GM12878 (cell line): ENCODE results near the gene ZNF662. TPM values are rescaled to one million over a fixed set of nuclear protein-coding genes. Genes with fewer than 3 reads are reported as not detected.

Experiments
- ATAC-seq: fragments of 200-7000 bp; cut with Tn5 transposase; 3 replicates; pipeline ENCODE4 v1.9.1; 2020; ENCODE audit warnings: mild to moderate bottlenecking, moderate library complexity
- BruUV-seq: library from RNA; stranded (reverse); fragments of 400-500 nt; replicated peaks from 2 replicates; lab custom pipeline; 2021; lab: Mats Ljungman, UMichigan
- CTCF ChIA-PET: fragments of 300-600 bp; sonication (Branson Sonifier 250); formaldehyde crosslinking; extraction: SDS; loops from one replicate; lab custom pipeline; 2021; ENCODE audit warnings: inconsistent platforms; lab: Yijun Ruan, JAX
- POLR2A ChIA-PET: fragments of 350-600 bp; formaldehyde crosslinking; extraction: SDS; loops from one replicate; lab custom pipeline; 2021; ENCODE audit warnings: inconsistent platforms; lab: Charles Lee
- RAD21 ChIA-PET: fragments of 300-600 bp; sonication (Branson Sonifier 250); formaldehyde crosslinking; loops from one replicate; lab custom pipeline; 2023; ENCODE audit warnings: antibody characterized with exemption; ENCODE audit not compliant: unreplicated experiment; lab: Charles Lee
- SMC1A ChIA-PET: fragments of 300-600 bp; sonication (Branson Sonifier 250); formaldehyde crosslinking; loops from one replicate; lab custom pipeline; 2023; ENCODE audit not compliant: unreplicated experiment, uncharacterized antibody; lab: Charles Lee
- DNase-seq: peaks from one replicate; pipeline ENCODE4 v3.0.0-alpha.2; 2011; ENCODE audit warnings: low read depth, low spot score
- FAIRE-seq: peaks from 3 replicates; lab custom pipeline; 2011; peaks lifted over from hg19 to GRCh38; lab: Jason Lieb, UNC
- H2AFZ ChIP-seq: 2 replicates; pipeline ENCODE4 v1.6.0; 2011; ENCODE audit warnings: low read depth, low read length, control low read depth; ENCODE audit not compliant: control insufficient read depth
- H3K27ac ChIP-seq: 2 replicates; pipeline ENCODE4 v1.5.1; 2011; ENCODE audit warnings: control low read depth; ENCODE audit not compliant: control insufficient read depth, insufficient read depth
- H3K27me3 ChIP-seq, 2 experiments: replicated peaks in 1 of 2; 2 replicates each; pipeline versions ENCODE4 v1.6.0 to v1.6.1; 2011; ENCODE audit warnings: low read length in 1 of 2; ENCODE audit not compliant: control insufficient read depth in 2 of 2, insufficient read depth in 2 of 2
- H3K36me3 ChIP-seq, 2 experiments: 2 replicates each; pipeline ENCODE4 v1.5.1; 2011; ENCODE audit warnings: low read length in 1 of 2; ENCODE audit not compliant: control insufficient read depth in 2 of 2, insufficient read depth in 2 of 2
- H3K4me1 ChIP-seq: 2 replicates; pipeline ENCODE4 v1.6.1; 2011; ENCODE audit warnings: mild to moderate bottlenecking, low read length, moderate library complexity, mixed read lengths; ENCODE audit not compliant: control insufficient read depth, insufficient read depth
- H3K4me2 ChIP-seq: 2 replicates; pipeline ENCODE4 v1.6.0; 2011; ENCODE audit warnings: control low read depth; ENCODE audit not compliant: control insufficient read depth, insufficient read depth
- H3K4me3 ChIP-seq: fragments of 200-600 bp; sonication (generic); 2 replicates; pipeline ENCODE4 v1.5.1; 2016
- H3K79me2 ChIP-seq: 2 replicates; pipeline ENCODE4 v1.6.0; 2011; ENCODE audit warnings: low read length; ENCODE audit not compliant: control insufficient read depth, insufficient read depth
- H3K9ac ChIP-seq: 2 replicates; pipeline ENCODE4 v1.8.0; 2011; ENCODE audit warnings: low read length, control low read depth, mixed read lengths; ENCODE audit not compliant: control insufficient read depth, insufficient read depth
- H3K9me3 ChIP-seq: replicated peaks from 3 replicates; pipeline ENCODE4 v1.5.1; 2011; ENCODE audit warnings: mild to moderate bottlenecking, low read length; ENCODE audit not compliant: control insufficient read depth, insufficient read depth
- H4K20me1 ChIP-seq: 2 replicates; pipeline ENCODE4 v1.6.0; 2011; ENCODE audit not compliant: control insufficient read depth, insufficient read depth
- DPF2 ChIP-seq: fragments of 450-650 bp; IDR thresholded peaks from 2 replicates; pipeline ENCODE4 v1.6.1; 2017; ENCODE audit warnings: mild to moderate bottlenecking
- FOXK2 ChIP-seq: fragments of 450-650 bp; IDR thresholded peaks from 2 replicates; pipeline ENCODE4 v1.6.1; 2017; ENCODE audit warnings: mild to moderate bottlenecking, moderate library complexity
- KDM1A ChIP-seq: fragments of 200-600 bp; sonication (generic); IDR thresholded peaks from 2 replicates; pipeline ENCODE4 v1.6.1; 2016; ENCODE audit warnings: borderline replicate concordance
- NFYB ChIP-seq: IDR thresholded peaks from 2 replicates; pipeline ENCODE4 v1.6.1; 2011; ENCODE audit warnings: low read depth, mild to moderate bottlenecking, low read length, improper control_type of control experiment, moderate library complexity; ENCODE audit not compliant: insufficient read depth
- SUPT20H ChIP-seq: IDR thresholded peaks from 2 replicates; pipeline ENCODE4 v1.6.1; 2011; ENCODE audit warnings: low read depth, mild to moderate bottlenecking, low read length, moderate library complexity, borderline replicate concordance; ENCODE audit not compliant: control insufficient read depth
- ZSCAN29 ChIP-seq: fragments of 450-650 bp; IDR thresholded peaks from 2 replicates; pipeline ENCODE4 v1.6.1; 2017; ENCODE audit warnings: mild to moderate bottlenecking, moderate library complexity
- WGBS: methylation state at CpG from one replicate; pipeline ENCODE4 v1.1.6; 2016; ENCODE audit warnings: low lambda C conversion rate; ENCODE audit not compliant: insufficient replicate concordance, insufficient coverage; ENCODE audit errors: missing lambda C conversion rate; 5-methylcytosine and 5-hydroxymethylcytosine counted together
- in situ Hi-C: fragments of 300-500 bp; cut with MboI; formaldehyde crosslinking; loops from 9 replicates; pipeline ENCODE4 v1.14.3; 2018; ENCODE audit warnings: mixed read lengths
- intact Hi-C: fragments of 100-400 bp; cut with micrococcal nuclease; formaldehyde crosslinking; loops from one replicate; pipeline ENCODE4 v1.14.2; 2022; ENCODE audit not compliant: unreplicated experiment
- polyA plus RNA-seq, 11 experiments: library from polyadenylated mRNA; depleted of rRNA in 4 of 11; unstranded in 6 of 11; stranded (reverse) in 5 of 11; fragments of >200 nt; fragmentation: Nextera tagmentation in 4 of 11; fragmentation: Illumina TruSeq in 1 of 11; extraction: Ambion mirVana in 4 of 11; extraction: Trizol in 1 of 11; gene quantifications; 1 replicate in 1 of 11; 2 replicates in 10 of 11; pipeline versions ENCODE4 v1.2.1 to v1.2.3, GENCODE V29; 2011 to 2016; ENCODE audit warnings: inconsistent platforms in 2 of 11, missing spikeins in 2 of 11, low read depth in 1 of 11
- total RNA-seq, 4 experiments: library from RNA; depleted of rRNA in 3 of 4; stranded (reverse); fragments of >200 nt in 3 of 4; fragmentation: Illumina TruSeq in 1 of 4; extraction: Trizol in 1 of 4; gene quantifications; 2 replicates each; pipeline versions ENCODE4 v1.2.1 to v1.2.3, GENCODE V29; 2013 to 2021
- TF ChIP-seq, protein P1 (sequence below): fragments of 450-650 bp; IDR thresholded peaks from 2 replicates; pipeline ENCODE4 v1.6.1; 2018; ENCODE audit warnings: borderline replicate concordance, mild to moderate bottlenecking; ENCODE audit not compliant: partially characterized antibody

ZNF662 gene
- total and polyA plus RNA-seq, 10 of the 15 experiments (the other 5 are each of a cell fraction or from before 2014, with no cell fraction given), result not detected

GRCh38 chr3:42926310-42926709 is 20.4 kb downstream of the ZNF662 start (continued):
- no peak for TF ChIP-seq SUPT20H
- TF ChIP-seq NFYB, result no peak
- TF ChIP-seq DPF2, result no peak
- TF ChIP-seq ZSCAN29, result no peak
- no peak for TF ChIP-seq FOXK2
- TF ChIP-seq, protein P1, sequence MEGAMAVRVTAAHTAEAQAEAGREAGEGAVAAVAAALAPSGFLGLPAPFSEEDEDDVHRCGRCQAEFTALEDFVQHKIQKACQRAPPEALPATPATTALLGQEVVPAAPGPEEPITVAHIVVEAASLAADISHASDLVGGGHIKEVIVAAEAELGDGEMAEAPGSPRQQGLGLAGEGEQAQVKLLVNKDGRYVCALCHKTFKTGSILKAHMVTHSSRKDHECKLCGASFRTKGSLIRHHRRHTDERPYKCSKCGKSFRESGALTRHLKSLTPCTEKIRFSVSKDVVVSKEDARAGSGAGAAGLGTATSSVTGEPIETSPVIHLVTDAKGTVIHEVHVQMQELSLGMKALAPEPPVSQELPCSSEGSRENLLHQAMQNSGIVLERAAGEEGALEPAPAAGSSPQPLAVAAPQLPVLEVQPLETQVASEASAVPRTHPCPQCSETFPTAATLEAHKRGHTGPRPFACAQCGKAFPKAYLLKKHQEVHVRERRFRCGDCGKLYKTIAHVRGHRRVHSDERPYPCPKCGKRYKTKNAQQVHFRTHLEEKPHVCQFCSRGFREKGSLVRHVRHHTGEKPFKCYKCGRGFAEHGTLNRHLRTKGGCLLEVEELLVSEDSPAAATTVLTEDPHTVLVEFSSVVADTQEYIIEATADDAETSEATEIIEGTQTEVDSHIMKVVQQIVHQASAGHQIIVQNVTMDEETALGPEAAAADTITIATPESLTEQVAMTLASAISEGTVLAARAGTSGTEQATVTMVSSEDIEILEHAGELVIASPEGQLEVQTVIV, result no peak

- no peak for TF ChIP-seq KDM1A
- TF ChIP-seq, all 136 proteins: peak for 0
- H3K4me1 ChIP-seq, result no peaks in the 10 kb centered on the region
- POLR2A ChIA-PET, result no interaction called here
- 56% methylated on average over 5 of the region's 5 CpGs for WGBS
- RAD21 ChIA-PET, result no interaction called here
- no peak overlapping the region for H2AFZ ChIP-seq
- H3K27ac ChIP-seq, result no peak overlapping the region
- no peaks in the 10 kb centered on the region for H3K9me3 ChIP-seq
- FAIRE-seq (no peak), DNase-seq (no peak), ATAC-seq (no peak)
- no peaks in the 10 kb centered on the region for H3K27me3 ChIP-seq
- no peaks in the 10 kb centered on the region for H3K79me2 ChIP-seq
- SMC1A ChIA-PET, result no interaction called here
- no peak overlapping the region for H3K4me2 ChIP-seq
- no peaks in the 10 kb centered on the region for H3K36me3 ChIP-seq
- in situ Hi-C loops (no loop called here), intact Hi-C loops (no loop called here)
- no peak overlapping the region for H3K4me3 ChIP-seq
- CTCF ChIA-PET, result no interaction called here
- no TSS peak for BruUV-seq
- H3K9ac ChIP-seq, result no peak overlapping the region
- H4K20me1 ChIP-seq, result no peaks in the 10 kb centered on the region
These were observed 28.2 kb downstream of the ZNF662 start for GRCh38 chr3:42934111-42934510.
